Measurements from ENCODE around the gene ACBD4.

Gene ACBD4

DNA sequence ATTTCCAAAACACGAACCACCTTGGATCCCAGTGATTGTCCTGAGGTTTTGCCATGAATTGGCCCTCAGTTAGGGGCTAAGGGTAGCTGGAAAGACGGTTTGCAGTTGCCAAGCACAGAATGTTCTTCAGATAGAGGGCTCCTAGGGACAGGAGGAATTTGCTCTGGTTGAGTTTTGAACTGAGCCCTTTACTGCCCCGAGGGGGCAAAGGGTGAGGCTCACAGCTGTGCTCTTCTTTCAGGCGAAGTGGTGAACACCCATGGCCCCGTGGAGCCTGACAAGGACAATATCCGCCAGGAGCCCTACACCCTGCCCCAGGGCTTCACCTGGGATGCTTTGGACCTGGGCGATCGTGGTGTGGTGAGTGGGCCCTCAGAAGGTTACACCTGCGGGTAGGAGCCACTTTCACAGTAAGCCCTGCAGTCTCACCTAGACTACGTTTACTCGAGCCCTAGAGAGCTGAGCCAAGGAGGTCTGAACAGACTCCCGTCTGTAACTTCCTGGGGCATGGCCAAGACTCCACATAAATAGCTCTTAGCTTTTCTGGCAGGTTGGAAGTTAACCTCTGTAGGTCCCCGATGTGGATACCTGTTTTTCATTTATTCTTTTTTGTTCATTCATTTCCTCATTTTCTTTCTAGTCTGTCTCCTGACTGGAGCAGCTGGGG is 41.9 kb upstream of the ACBD4 start:
- Histone ChIP-seq H3K79me2 (ENCODE audit: control insufficient read depth, insufficient read depth, low read length, unreplicated experiment) (no peaks in the 10 kb centered on the region), H3K27me3 (ENCODE audit: insufficient read depth, low read length) (no peaks in the 10 kb centered on the region), H3K27ac (ENCODE audit: low read depth, low read length) (peak overlapping the region; percentile 91), H3K4me1 (ENCODE audit: control insufficient read depth, insufficient read depth, low read length, unreplicated experiment) (peaks cover 28% of the 10 kb centered on the region), H3K4me3 (ENCODE audit: low read depth, low read length) (no peak overlapping the region), H2AFZ (ENCODE audit: low read length, unreplicated experiment) (no peak overlapping the region), H3K36me3 (ENCODE audit: insufficient read depth, low read length) (peaks cover 43% of the 10 kb centered on the region)

DNA sequence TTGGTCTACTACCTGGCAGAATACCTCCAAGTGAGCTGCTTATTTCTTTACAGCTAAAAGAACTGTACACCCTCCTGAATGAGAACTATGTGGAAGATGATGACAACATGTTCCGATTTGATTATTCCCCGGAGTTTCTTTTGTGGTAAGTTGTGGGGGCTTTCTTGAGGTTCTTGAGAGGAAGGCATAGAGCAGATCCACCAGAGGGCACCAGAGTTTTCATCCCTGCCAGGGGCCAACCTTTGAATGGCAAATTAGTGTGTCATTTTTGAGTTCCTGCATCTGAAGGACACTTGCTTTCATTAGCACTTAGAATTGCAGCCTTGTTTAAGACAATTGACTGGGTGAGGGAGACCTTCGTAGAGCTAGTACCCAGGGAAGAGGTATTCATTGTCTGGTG is 39.3 kb upstream of the ACBD4 start:
- no peaks in the 10 kb centered on the region for H3K79me2 ChIP-seq (ENCODE audit: control insufficient read depth, insufficient read depth, low read length, unreplicated experiment)
- no peaks in the 10 kb centered on the region for H3K27me3 ChIP-seq (ENCODE audit: insufficient read depth, low read length)
- no peak overlapping the region for H3K4me3 ChIP-seq (ENCODE audit: low read depth, low read length)
- no peak overlapping the region for H2AFZ ChIP-seq (ENCODE audit: low read length, unreplicated experiment)
- no peak overlapping the region for H3K27ac ChIP-seq (ENCODE audit: low read depth, low read length)
- H3K36me3 ChIP-seq (ENCODE audit: insufficient read depth, low read length) = peaks cover 37% of the 10 kb centered on the region
- H3K4me1 ChIP-seq (ENCODE audit: control insufficient read depth, insufficient read depth, low read length, unreplicated experiment) = peaks cover 26% of the 10 kb centered on the region

DNA sequence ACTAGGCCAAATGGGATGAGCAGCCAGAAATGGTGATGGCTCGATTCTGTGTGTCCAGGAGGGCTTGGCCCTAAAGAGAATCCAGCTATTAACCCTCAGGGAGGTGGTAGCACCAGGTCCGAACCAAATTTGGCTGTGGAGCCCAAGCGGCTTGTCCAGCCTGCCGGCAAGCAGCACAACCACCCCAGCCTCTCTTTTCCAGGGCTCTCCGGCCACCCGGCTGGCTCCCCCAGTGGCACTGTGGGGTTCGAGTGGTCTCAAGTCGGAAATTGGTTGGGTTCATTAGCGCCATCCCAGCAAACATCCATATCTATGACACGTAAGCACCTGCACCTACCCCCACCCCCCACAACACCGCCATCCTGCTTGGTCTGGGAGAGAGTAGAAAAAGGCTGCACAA is 38.6 kb upstream of the ACBD4 start:
- peaks cover 33% of the 10 kb centered on the region for H3K36me3 ChIP-seq (ENCODE audit: insufficient read depth, low read length)

DNA sequence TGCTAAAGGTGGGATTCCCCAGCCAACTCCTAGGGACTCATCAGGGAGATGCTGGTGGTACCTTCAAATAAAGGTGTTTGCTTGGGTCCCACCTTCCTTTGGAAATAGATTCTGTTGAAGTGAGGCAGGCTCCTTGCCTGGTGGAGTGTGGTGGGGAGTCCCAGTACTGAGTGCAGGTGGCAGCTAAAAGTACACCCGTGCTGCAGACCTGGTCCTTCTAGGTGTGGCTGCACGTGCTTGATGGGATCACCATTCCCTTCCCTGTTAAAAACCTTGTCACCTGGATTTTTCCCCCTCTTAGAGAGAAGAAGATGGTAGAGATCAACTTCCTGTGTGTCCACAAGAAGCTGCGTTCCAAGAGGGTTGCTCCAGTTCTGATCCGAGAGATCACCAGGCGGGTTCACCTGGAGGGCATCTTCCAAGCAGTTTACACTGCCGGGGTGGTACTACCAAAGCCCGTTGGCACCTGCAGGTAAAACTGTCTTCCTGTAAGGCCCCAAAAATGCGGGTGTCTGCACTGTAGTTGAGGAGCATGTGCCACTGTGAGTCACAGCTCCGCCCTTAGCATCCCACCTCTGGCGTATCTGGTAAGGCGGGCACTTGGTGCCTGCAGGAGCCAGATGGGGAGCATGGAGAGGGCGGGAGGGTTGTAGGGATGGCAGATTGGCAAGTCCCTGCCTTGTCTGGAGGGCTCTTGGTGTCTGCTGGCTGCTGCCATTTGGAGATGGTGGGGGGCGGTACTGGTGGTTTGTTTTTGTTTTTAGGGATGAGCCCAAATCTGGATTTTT is 37.2 kb upstream of the ACBD4 start:
- H3K4me3 ChIP-seq (ENCODE audit: low read depth, low read length) = no peak overlapping the region
- no peak overlapping the region for H2AFZ ChIP-seq (ENCODE audit: low read length, unreplicated experiment)
- peaks cover 10% of the 10 kb centered on the region for H3K4me1 ChIP-seq (ENCODE audit: control insufficient read depth, insufficient read depth, low read length, unreplicated experiment)
- no peak overlapping the region for H3K27ac ChIP-seq (ENCODE audit: low read depth, low read length)
- H3K79me2 ChIP-seq (ENCODE audit: control insufficient read depth, insufficient read depth, low read length, unreplicated experiment) = no peaks in the 10 kb centered on the region
- no peaks in the 10 kb centered on the region for H3K27me3 ChIP-seq (ENCODE audit: insufficient read depth, low read length)
- H3K36me3 ChIP-seq (ENCODE audit: insufficient read depth, low read length) = peaks cover 33% of the 10 kb centered on the region

More for the DNA sequence above, 38.6 kb upstream of the ACBD4 start:
- Histone ChIP-seq H3K27me3 (ENCODE audit: insufficient read depth, low read length) (no peaks in the 10 kb centered on the region), H2AFZ (ENCODE audit: low read length, unreplicated experiment) (no peak overlapping the region), H3K79me2 (ENCODE audit: control insufficient read depth, insufficient read depth, low read length, unreplicated experiment) (no peaks in the 10 kb centered on the region), H3K27ac (ENCODE audit: low read depth, low read length) (no peak overlapping the region), H3K4me1 (ENCODE audit: control insufficient read depth, insufficient read depth, low read length, unreplicated experiment) (peaks cover 22% of the 10 kb centered on the region), H3K4me3 (ENCODE audit: low read depth, low read length) (no peak overlapping the region)

DNA sequence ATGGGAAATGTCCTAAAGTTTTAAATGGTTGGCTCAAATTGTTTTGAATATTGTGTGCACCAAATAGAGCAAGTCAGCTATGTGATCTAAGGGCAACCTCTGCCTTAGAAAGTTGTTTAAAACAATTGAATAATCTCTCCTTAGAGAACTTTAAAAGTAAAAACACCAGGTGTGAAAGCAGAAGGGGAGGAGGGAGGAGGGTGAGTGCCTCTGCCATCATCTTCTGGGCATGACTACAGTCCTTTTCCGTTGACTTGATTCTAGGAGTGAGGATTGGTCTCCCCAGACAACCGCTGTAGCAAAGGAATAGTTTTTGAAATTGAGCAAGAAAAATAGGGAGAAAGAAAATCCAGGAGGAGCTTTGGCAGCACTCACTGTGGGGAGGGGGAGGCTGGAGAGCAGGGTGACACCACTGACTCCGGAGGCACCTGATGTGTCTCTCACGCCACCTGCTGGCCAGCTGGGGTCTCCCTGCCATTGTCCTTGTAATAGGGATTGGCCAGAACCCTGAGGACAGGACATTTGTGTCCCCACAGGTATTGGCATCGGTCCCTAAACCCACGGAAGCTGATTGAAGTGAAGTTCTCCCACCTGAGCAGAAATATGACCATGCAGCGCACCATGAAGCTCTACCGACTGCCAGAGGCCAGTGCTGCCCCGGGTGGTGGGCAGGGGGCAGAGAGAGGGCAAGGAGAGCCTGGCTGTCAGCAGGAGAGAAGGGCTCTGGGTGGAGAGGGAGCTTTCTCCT is 36.4 kb upstream of the ACBD4 start:
- no peaks in the 10 kb centered on the region for H3K79me2 ChIP-seq (ENCODE audit: control insufficient read depth, insufficient read depth, low read length, unreplicated experiment)

DNA sequence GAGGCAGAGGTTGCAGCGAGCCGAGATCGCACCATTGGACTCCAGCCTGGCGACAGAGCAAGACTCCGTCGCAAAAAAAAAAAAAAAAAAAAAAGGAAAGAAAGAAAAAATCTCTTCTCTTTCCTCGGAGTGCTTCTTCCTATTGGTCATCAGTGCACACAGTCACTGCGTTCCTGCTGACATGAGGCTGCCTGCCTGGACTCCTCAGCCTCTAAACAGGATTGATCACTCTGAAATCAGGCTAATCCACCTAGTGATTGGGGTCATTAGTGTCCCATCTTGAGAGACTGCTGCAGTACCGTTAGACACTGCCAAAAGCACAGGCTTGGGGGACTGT is 34.0 kb upstream of the ACBD4 start:
- Histone ChIP-seq H2AFZ (ENCODE audit: low read length, unreplicated experiment) (no peak overlapping the region), H3K36me3 (ENCODE audit: insufficient read depth, low read length) (peaks cover 50% of the 10 kb centered on the region), H3K79me2 (ENCODE audit: control insufficient read depth, insufficient read depth, low read length, unreplicated experiment) (no peaks in the 10 kb centered on the region), H3K27ac (ENCODE audit: low read depth, low read length) (no peak overlapping the region), H3K4me3 (ENCODE audit: low read depth, low read length) (no peak overlapping the region), H3K27me3 (ENCODE audit: insufficient read depth, low read length) (no peaks in the 10 kb centered on the region), H3K4me1 (ENCODE audit: control insufficient read depth, insufficient read depth, low read length, unreplicated experiment) (no peaks in the 10 kb centered on the region)

More for the DNA sequence above, 36.4 kb upstream of the ACBD4 start:
- H3K27ac ChIP-seq (ENCODE audit: low read depth, low read length) = no peak overlapping the region
- peaks cover 2% of the 10 kb centered on the region for H3K4me1 ChIP-seq (ENCODE audit: control insufficient read depth, insufficient read depth, low read length, unreplicated experiment)
- no peak overlapping the region for H3K4me3 ChIP-seq (ENCODE audit: low read depth, low read length)
- no peak overlapping the region for H2AFZ ChIP-seq (ENCODE audit: low read length, unreplicated experiment)
- no peaks in the 10 kb centered on the region for H3K27me3 ChIP-seq (ENCODE audit: insufficient read depth, low read length)
- H3K36me3 ChIP-seq (ENCODE audit: insufficient read depth, low read length) = peaks cover 39% of the 10 kb centered on the region

DNA sequence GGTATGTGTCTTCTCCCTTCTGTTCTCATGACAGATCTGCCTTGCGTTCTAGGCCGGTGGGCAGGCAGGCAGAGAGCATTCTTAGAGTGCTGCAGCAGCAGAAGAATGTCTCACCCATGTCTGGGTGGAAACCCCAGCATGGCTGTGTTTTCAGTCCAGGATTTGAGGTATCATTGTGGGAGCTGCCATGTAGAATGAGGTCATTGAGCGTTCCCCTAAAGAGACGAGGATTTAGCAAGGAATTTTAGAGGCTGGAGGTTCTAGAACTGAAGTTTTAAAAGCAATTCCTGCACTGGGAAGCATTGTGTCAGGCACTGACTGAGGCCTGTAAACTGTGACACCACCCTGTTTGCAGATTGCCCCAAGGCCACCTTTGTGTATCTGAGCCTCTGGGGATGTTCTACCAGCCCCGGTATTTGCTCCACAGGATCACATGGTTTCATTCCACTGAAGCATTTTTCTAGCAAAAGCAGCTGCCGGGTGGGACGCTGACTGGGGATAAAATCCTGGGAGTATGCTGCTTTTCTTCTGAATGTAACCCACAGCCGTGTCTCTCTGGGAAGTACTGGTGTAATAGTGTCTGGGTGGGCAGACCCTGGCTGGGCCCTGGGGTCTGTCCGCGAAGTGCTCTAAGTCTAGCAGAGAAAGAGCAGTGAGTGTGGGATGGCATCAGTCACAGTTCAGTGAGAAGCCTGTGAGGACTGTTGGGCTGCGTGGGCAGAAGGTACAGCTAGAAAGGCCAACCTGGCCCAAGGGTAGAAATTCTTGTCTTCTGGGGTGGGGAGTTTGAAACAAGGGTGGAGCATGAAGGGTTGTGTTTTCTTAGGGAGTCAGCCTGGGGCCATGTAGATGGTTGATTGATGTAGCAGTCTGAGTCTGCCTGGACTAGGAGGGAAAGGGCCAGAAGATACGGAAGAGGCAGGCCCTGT is 33.3 kb upstream of the ACBD4 start:
- Histone ChIP-seq H3K27me3 (ENCODE audit: insufficient read depth, low read length) (no peaks in the 10 kb centered on the region), H3K36me3 (ENCODE audit: insufficient read depth, low read length) (peaks cover 44% of the 10 kb centered on the region), H3K4me3 (ENCODE audit: low read depth, low read length) (no peak overlapping the region), H2AFZ (ENCODE audit: low read length, unreplicated experiment) (no peak overlapping the region), H3K79me2 (ENCODE audit: control insufficient read depth, insufficient read depth, low read length, unreplicated experiment) (no peaks in the 10 kb centered on the region), H3K4me1 (ENCODE audit: control insufficient read depth, insufficient read depth, low read length, unreplicated experiment) (no peaks in the 10 kb centered on the region), H3K27ac (ENCODE audit: low read depth, low read length) (no peak overlapping the region)

DNA sequence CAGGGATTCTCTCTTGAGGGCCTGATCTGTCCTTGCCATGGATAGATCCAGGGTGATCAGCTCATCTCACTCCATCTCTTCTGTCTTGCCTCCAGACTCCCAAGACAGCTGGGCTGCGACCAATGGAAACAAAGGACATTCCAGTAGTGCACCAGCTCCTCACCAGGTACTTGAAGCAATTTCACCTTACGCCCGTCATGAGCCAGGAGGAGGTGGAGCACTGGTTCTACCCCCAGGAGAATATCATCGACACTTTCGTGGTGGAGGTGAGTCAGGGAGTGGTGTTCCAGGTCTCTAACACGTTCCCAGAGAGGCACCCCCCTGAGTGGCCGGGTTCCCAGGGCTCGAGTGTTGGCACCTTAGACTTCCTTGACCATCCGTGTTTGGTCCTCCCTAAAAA is 32.6 kb upstream of the ACBD4 start:
- Histone ChIP-seq H3K4me1 (ENCODE audit: control insufficient read depth, insufficient read depth, low read length, unreplicated experiment) (no peaks in the 10 kb centered on the region), H3K79me2 (ENCODE audit: control insufficient read depth, insufficient read depth, low read length, unreplicated experiment) (no peaks in the 10 kb centered on the region), H3K4me3 (ENCODE audit: low read depth, low read length) (no peak overlapping the region), H2AFZ (ENCODE audit: low read length, unreplicated experiment) (no peak overlapping the region), H3K36me3 (ENCODE audit: insufficient read depth, low read length) (peaks cover 37% of the 10 kb centered on the region; the same call in 1 of the 2 replicates), H3K27ac (ENCODE audit: low read depth, low read length) (no peak overlapping the region), H3K27me3 (ENCODE audit: insufficient read depth, low read length) (no peaks in the 10 kb centered on the region)

DNA sequence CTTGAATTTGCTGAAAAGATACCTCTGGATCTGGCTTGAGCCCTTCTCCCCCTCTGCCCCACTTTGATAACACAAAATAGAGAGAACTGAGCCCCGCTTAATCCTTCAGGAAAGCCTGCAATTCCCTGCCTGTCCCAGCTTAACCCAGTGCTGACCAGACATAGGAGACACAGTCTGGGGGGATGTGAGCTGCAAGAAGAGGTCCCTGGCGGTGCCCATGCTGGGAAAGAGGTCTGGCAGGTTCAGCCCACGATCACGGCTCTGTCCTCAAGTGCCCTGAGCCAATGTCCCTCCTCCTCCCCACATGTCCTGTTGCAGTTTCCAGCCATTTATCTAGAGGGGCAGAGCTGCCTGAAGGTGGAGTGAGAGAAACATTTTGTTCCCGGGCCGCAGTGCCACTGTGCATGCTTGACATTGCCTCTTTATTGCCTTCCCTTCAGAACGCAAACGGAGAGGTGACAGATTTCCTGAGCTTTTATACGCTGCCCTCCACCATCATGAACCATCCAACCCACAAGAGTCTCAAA is 32.2 kb upstream of the ACBD4 start:
- Histone ChIP-seq H3K27me3 (ENCODE audit: insufficient read depth, low read length) (no peaks in the 10 kb centered on the region), H3K36me3 (ENCODE audit: insufficient read depth, low read length) (peaks cover 33% of the 10 kb centered on the region; the same call in 1 of the 2 replicates), H3K4me1 (ENCODE audit: control insufficient read depth, insufficient read depth, low read length, unreplicated experiment) (no peaks in the 10 kb centered on the region), H3K4me3 (ENCODE audit: low read depth, low read length) (no peak overlapping the region), H3K79me2 (ENCODE audit: control insufficient read depth, insufficient read depth, low read length, unreplicated experiment) (no peaks in the 10 kb centered on the region), H2AFZ (ENCODE audit: low read length, unreplicated experiment) (no peak overlapping the region), H3K27ac (ENCODE audit: low read depth, low read length) (no peak overlapping the region)

DNA sequence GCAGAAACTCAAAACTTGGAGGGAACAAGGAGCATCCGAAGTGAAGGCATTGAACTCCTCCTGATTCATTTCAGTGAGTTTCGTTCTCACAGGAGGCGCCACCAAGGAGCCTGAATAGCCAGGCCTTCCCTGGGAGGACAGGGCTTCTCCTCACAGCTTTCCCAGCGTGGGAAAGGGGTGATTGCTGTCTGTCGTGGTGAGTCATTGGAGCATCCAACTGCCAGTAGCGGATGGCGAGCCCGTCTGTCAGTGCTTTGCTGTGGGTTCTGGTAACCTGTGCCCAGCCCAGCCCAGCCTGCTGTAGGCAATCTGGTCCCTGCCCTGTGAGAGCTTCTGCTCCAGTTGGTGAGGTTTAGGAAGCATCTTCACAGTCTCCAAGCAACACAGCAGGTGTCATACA is 31.5 kb upstream of the ACBD4 start:
- Histone ChIP-seq H3K27me3 (ENCODE audit: insufficient read depth, low read length) (no peaks in the 10 kb centered on the region), H3K79me2 (ENCODE audit: control insufficient read depth, insufficient read depth, low read length, unreplicated experiment) (no peaks in the 10 kb centered on the region), H2AFZ (ENCODE audit: low read length, unreplicated experiment) (no peak overlapping the region), H3K4me3 (ENCODE audit: low read depth, low read length) (no peak overlapping the region), H3K36me3 (ENCODE audit: insufficient read depth, low read length) (peaks cover 27% of the 10 kb centered on the region; the same call in 1 of the 2 replicates), H3K4me1 (ENCODE audit: control insufficient read depth, insufficient read depth, low read length, unreplicated experiment) (no peaks in the 10 kb centered on the region), H3K27ac (ENCODE audit: low read depth, low read length) (no peak overlapping the region)
